ENCODE data around the gene ENTPD8.
"Not testable (repeated sequence)": the region's sequence is repeated elsewhere in the genome, so short reads cannot be mapped to it uniquely, and the experiment has no call there.

ENTPD8 gene

GRCh38 chr9:137457406-137458193 is 16.4 kb upstream of the ENTPD8 start:
- DNase-seq, result no peak

GRCh38 chr9:137456864-137457405 is 15.8 kb upstream of the ENTPD8 start:
- no peak for DNase-seq

- no peak for DNase-seq
These were observed 15.1 kb upstream of the ENTPD8 start for GRCh38 chr9:137456061-137456863.

- DNase-seq, result no peak
These were observed 14.3 kb upstream of the ENTPD8 start for GRCh38 chr9:137455359-137455991.

- no peak for DNase-seq
These were observed 13.6 kb upstream of the ENTPD8 start for GRCh38 chr9:137454597-137455358.

- DNase-seq, result no peak
These were observed 13.0 kb upstream of the ENTPD8 start for GRCh38 chr9:137454145-137454596.

GRCh38 chr9:137453643-137454081 is 12.5 kb upstream of the ENTPD8 start:
- no peak for DNase-seq

- no peak for DNase-seq
These were observed 11.8 kb upstream of the ENTPD8 start for GRCh38 chr9:137452761-137453642.

- no peak for DNase-seq
These were observed 11.0 kb upstream of the ENTPD8 start for GRCh38 chr9:137452006-137452760.

GRCh38 chr9:137451264-137452005 is 10.3 kb upstream of the ENTPD8 start:
- not testable (repeated sequence) for DNase-seq

- DNase-seq, result not testable (repeated sequence)
These were observed 9.5 kb upstream of the ENTPD8 start for GRCh38 chr9:137450539-137451222.

GRCh38 chr9:137449931-137450538 is 8.9 kb upstream of the ENTPD8 start:
- DNase-seq, result no peak

GRCh38 chr9:137449081-137449844 is 8.1 kb upstream of the ENTPD8 start:
- no peak for DNase-seq

GRCh38 chr9:137448602-137448962 is 7.4 kb upstream of the ENTPD8 start:
- DNase-seq, result no peak

- no peak for DNase-seq
These were observed 6.8 kb upstream of the ENTPD8 start for GRCh38 chr9:137447722-137448601.

- no peak for DNase-seq
These were observed 5.8 kb upstream of the ENTPD8 start for GRCh38 chr9:137446851-137447471.
